Esophagus muscularis mucosa (tissue), 4 donors: ENCODE measurements around the gene NHEJ1. TPM values are rescaled to one million over a fixed set of nuclear protein-coding genes. Genes with fewer than 3 reads are reported as not detected.

Source experiments
- DNase-seq: peaks from one replicate; pipeline ENCODE4 v3.0.0-alpha.2; 2017; ENCODE audit errors: extremely low spot score
- H3K27ac ChIP-seq, 4 donors: fragments of 200-600 bp; sonication (generic); replicated peaks in 1 of 4; 1 replicate in 3 of 4; 2 replicates in 1 of 4; pipeline ENCODE4 v1.5.1; 2016 to 2019; ENCODE audit warnings: mild to moderate bottlenecking in 1 of 4
- H3K27me3 ChIP-seq, 4 donors: fragments of 200-600 bp; sonication (generic); one replicate each; pipeline versions ENCODE4 v1.5.1 to v1.6.0; 2016 to 2019
- H3K36me3 ChIP-seq, 4 donors: fragments of 200-600 bp; sonication (generic); one replicate each; pipeline ENCODE4 v1.5.1; 2016 to 2019
- H3K4me1 ChIP-seq, 4 donors: fragments of 200-600 bp; sonication (generic); one replicate each; pipeline ENCODE4 v1.5.1; 2016 to 2019
- H3K4me3 ChIP-seq, 4 donors: fragments of 200-600 bp; sonication (generic); 1 replicate in 2 of 4; 2 replicates in 2 of 4; pipeline ENCODE4 v1.5.1; 2016 to 2019; ENCODE audit warnings: mild to moderate bottlenecking in 4 of 4, moderate library complexity in 1 of 4
- H3K9me3 ChIP-seq, 4 donors: fragments of 200-600 bp; sonication (generic); 1 replicate in 3 of 4; 2 replicates in 1 of 4; pipeline ENCODE4 v1.5.1; 2016 to 2019
- CTCF ChIP-seq, 3 experiments: fragments of 200-600 bp in 2 of 3; fragments of 450-650 bp in 1 of 3; sonication (generic) in 2 of 3; IDR thresholded peaks; one replicate each; pipeline ENCODE4 v1.5.1; 2017 to 2019; ENCODE audit warnings: antibody characterized with exemption in 3 of 3, mild to moderate bottlenecking in 2 of 3, moderate library complexity in 1 of 3
- EP300 ChIP-seq: sonication (generic); formaldehyde crosslinking; IDR thresholded peaks from one replicate; pipeline ENCODE4 v1.6.1; 2017; ENCODE audit warnings: antibody characterized with exemption
- POLR2A ChIP-seq: fragments of 450-650 bp; IDR thresholded peaks from one replicate; pipeline ENCODE4 v1.6.1; 2017; ENCODE audit warnings: antibody characterized with exemption, moderate library complexity, mild to moderate bottlenecking, low read depth
- POLR2AphosphoS5 ChIP-seq, 2 donors: sonication (generic); formaldehyde crosslinking; IDR thresholded peaks; one replicate each; pipeline ENCODE4 v1.6.1; 2017; ENCODE audit warnings: antibody characterized with exemption in 2 of 2
- WGBS: methylation state at CpG from one replicate; pipeline ENCODE4 v1.1.5; 2018; 5-methylcytosine and 5-hydroxymethylcytosine counted together
- intact Hi-C: fragments of 100-400 bp; cut with DNase I; formaldehyde crosslinking; loops from one replicate; pipeline ENCODE4 v1.15.1; 2023
- small RNA-seq, 3 donors: library from RNA; depleted of rRNA; stranded (forward); fragments of <200 nt; gene quantifications; one replicate each; pipeline ENCODE3, GENCODE V24; 2016
- total RNA-seq, 4 donors: library from RNA; depleted of rRNA; stranded (reverse); fragments of >200 nt; gene quantifications; one replicate each; pipeline versions ENCODE4 v1.1.0 to v1.2.1, GENCODE V29; 2016

The NHEJ1 gene
- total RNA-seq, 4 donors from 2014 or later: 15.1 to 24.4 (median 17.8) TPM

GRCh38 chr2:219028141-219028540, 132.5 kb downstream of the NHEJ1 start:
- 66% methylated on average over 3 of the region's 5 CpGs for WGBS
- H3K4me1 ChIP-seq: no peaks in the 10 kb centered on the region
- TF ChIP-seq EP300: no peak
- TF ChIP-seq POLR2AphosphoS5 (IDR thresholded peaks at IDR 0.05): no peak
- no peak for TF ChIP-seq POLR2A
- TF ChIP-seq CTCF (IDR thresholded peaks at IDR 0.05): no peak
- H3K27ac ChIP-seq: no peak overlapping the region
- H3K27me3 ChIP-seq: peaks cover 0 to 74% (median 9%) of the 10 kb centered on the region in 4 donors
- no peaks in the 10 kb centered on the region for H3K9me3 ChIP-seq
- no peaks in the 10 kb centered on the region for H3K36me3 ChIP-seq
- intact Hi-C loops: no loop called here
- DNase-seq: no peak
- no peak overlapping the region for H3K4me3 ChIP-seq

GRCh38 chr2:219027511-219028055, 133.0 kb downstream of the NHEJ1 start:
- intact Hi-C loops: no loop called here
- no peak overlapping the region for H3K27ac ChIP-seq

GRCh38 chr2:219026946-219027345, 133.7 kb downstream of the NHEJ1 start:
- Histone ChIP-seq H3K4me1 (no peaks in the 10 kb centered on the region), H3K27ac (no peak overlapping the region), H3K4me3 (no peak overlapping the region), H3K36me3 (no peaks in the 10 kb centered on the region), H3K27me3 (peaks cover 0 to 68% (median 7%) of the 10 kb centered on the region in 4 donors), H3K9me3 (no peaks in the 10 kb centered on the region)
- 100% methylated on average over 2 of the region's 7 CpGs for WGBS
- TF ChIP-seq POLR2A (no peak), POLR2AphosphoS5 (IDR thresholded peaks at IDR 0.05) (no peak), CTCF (IDR thresholded peaks at IDR 0.05) (no peak), EP300 (no peak)
- no peak for DNase-seq
- intact Hi-C loops: no loop called here

More at GRCh38 chr2:219027511-219028055, 133.0 kb downstream of the NHEJ1 start:
- DNase-seq: no peak
- Histone ChIP-seq H3K27me3 (peaks cover 0 to 69% (median 9%) of the 10 kb centered on the region in 4 donors), H3K9me3 (no peaks in the 10 kb centered on the region), H3K4me1 (no peaks in the 10 kb centered on the region), H3K4me3 (no peak overlapping the region), H3K36me3 (no peaks in the 10 kb centered on the region)
- TF ChIP-seq EP300 (no peak), CTCF (IDR thresholded peaks at IDR 0.05) (no peak), POLR2A (no peak), POLR2AphosphoS5 (IDR thresholded peaks at IDR 0.05) (no peak)
- WGBS: 88% methylated on average over 22 of the region's 22 CpGs

GRCh38 chr2:219025637-219026585, 134.7 kb downstream of the NHEJ1 start:
- Histone ChIP-seq H3K27ac (no peak overlapping the region), H3K4me1 (no peaks in the 10 kb centered on the region), H3K9me3 (no peaks in the 10 kb centered on the region), H3K4me3 (no peak overlapping the region), H3K36me3 (no peaks in the 10 kb centered on the region), H3K27me3 (peaks cover 0 to 66% (median 6%) of the 10 kb centered on the region in 4 donors)
- no peak for DNase-seq
- TF ChIP-seq POLR2A (no peak), CTCF (IDR thresholded peaks at IDR 0.05) (no peak), POLR2AphosphoS5 (IDR thresholded peaks at IDR 0.05) (no peak), EP300 (no peak)
- intact Hi-C loops: no loop called here
- WGBS: 87% methylated on average over 14 of the region's 18 CpGs

Small RNAs within 50 kb of the gene (small RNA-seq; reads per million reads assigned to genes)
- 0 reads per million in 3 donors for gene MIR3131
- 0 to 0.17 (median 0) reads per million in 3 donors for gene RN7SL764P

Other genes starting within 250 kb of the NHEJ1 start
- under 1 TPM in 3 of 4 donors, not detected in 1; under 0.01 to 0.52 (median 0.33) TPM for gene CDK5R2, start 201.1 kb downstream of the NHEJ1 start, total RNA-seq
- not detected for gene FEV, start 175.6 kb downstream of the NHEJ1 start, total RNA-seq
- not detected for gene CRYBA2, start 167.4 kb downstream of the NHEJ1 start, total RNA-seq
- gene CFAP65, start 119.3 kb downstream of the NHEJ1 start, total RNA-seq: not detected
- gene IHH, start 99.9 kb downstream of the NHEJ1 start, total RNA-seq: not detected
- gene SLC23A3, start 9.2 kb upstream of the NHEJ1 start, total RNA-seq: under 1 TPM; 0.23 to 0.58 (median 0.37) TPM
- 10 to 100 TPM; 41.9 to 98.0 (median 61.9) TPM for gene CNPPD1, start 16.1 kb upstream of the NHEJ1 start, total RNA-seq
- 10 to 100 TPM; 44.0 to 69.3 (median 56.3) TPM for gene RETREG2, start 17.5 kb upstream of the NHEJ1 start, total RNA-seq
- 10 to 100 TPM; 27.0 to 50.1 (median 36.9) TPM for gene ZFAND2B, start 46.0 kb upstream of the NHEJ1 start, total RNA-seq
- gene ABCB6, start 58.1 kb upstream of the NHEJ1 start, total RNA-seq: 10 to 100 TPM; 17.4 to 27.3 (median 19.6) TPM
- 10 to 100 TPM; 41.5 to 75.3 (median 56.2) TPM for gene ATG9A, start 68.8 kb upstream of the NHEJ1 start, total RNA-seq
- gene ANKZF1, start 69.0 kb upstream of the NHEJ1 start, total RNA-seq: 10 to 100 TPM; 20.4 to 34.1 (median 27.6) TPM
- 1 to 10 TPM; 3.3 to 6.4 (median 5.6) TPM for gene GLB1L, start 84.6 kb upstream of the NHEJ1 start, total RNA-seq
- 10 to 100 TPM; 12.8 to 21.6 (median 16.7) TPM for gene STK16, start 84.7 kb upstream of the NHEJ1 start, total RNA-seq
- gene TUBA4B, start 92.4 kb upstream of the NHEJ1 start, total RNA-seq: not detected
- 100 to 1,000 TPM in 1 of 4 donors, 10 to 100 TPM in 3; 44.2 to 132 (median 74.4) TPM for gene TUBA4A, start 93.1 kb upstream of the NHEJ1 start, total RNA-seq
- 10 to 100 TPM; 33.3 to 84.8 (median 50.7) TPM for gene DNAJB2, start 118.6 kb upstream of the NHEJ1 start, total RNA-seq
- gene PTPRN, start 148.6 kb upstream of the NHEJ1 start, total RNA-seq: 1 to 10 TPM; 2.1 to 6.6 (median 4.1) TPM
- not detected for gene RESP18, start 171.9 kb upstream of the NHEJ1 start, total RNA-seq
- 100 to 1,000 TPM in 1 of 4 donors, 10 to 100 TPM in 3; 44.9 to 102 (median 61.6) TPM for gene DNPEP, start 227.1 kb upstream of the NHEJ1 start, total RNA-seq